Heart left ventricle (tissue), 13 donors: ENCODE results near the gene RNGTT.

ENCODE experiments used
- POLR2A ChIP-seq, 2 donors: fragments of 450-650 bp; IDR thresholded peaks; one replicate each; pipeline ENCODE4 v1.6.1; 2017; ENCODE audit warnings: antibody characterized with exemption in 2 of 2, mild to moderate bottlenecking in 2 of 2, moderate library complexity in 2 of 2
- TF ChIP-seq, protein P1 (sequence below), 12 donors: fragments of 200-600 bp; sonication (generic) in 4 of 12; IDR thresholded peaks; one replicate each; pipeline versions ENCODE4 v1.5.0 to v1.8.0; 2018 to 2022; ENCODE audit warnings: antibody characterized with exemption in 12 of 12, mild to moderate bottlenecking in 5 of 12
- donor health status: ischemic (EF 13 %, LVEDD 7.1; RV severe dilation, severe dysfunction).
- donor health status: DM: no; HTN: yes; CAD: no.
- donor health status: DM: no; HTN: no; CAD: no.
- donor health status: ischemic (EF 25% LVEDD 6.9; RV normal size, moderate dysfunction).
- donor health status: ischemic (EF 25% LVEDD 5.7; RV mildly dilated, moderate dysfunction).
- donor health status: ischemic (EF 35%, LVEDD 5.7; RV mildly dilated, moderate dysfunction).
- donor health status: nonischemic (EF 11% LVEDD 7.7; RV severe dilation, severe dysfunction).
- donor health status: DM: yes; HTN: yes; CAD: no.
- donor health status: PGD.
- donor health status: ischemic (EF 29% LVEDD 5.4; RV normal size, mild dysfunction).
- donor health status: nonischemic (EF 23%, LVEDD 6.1; RV moderate dilation, normal function).

DNA sequence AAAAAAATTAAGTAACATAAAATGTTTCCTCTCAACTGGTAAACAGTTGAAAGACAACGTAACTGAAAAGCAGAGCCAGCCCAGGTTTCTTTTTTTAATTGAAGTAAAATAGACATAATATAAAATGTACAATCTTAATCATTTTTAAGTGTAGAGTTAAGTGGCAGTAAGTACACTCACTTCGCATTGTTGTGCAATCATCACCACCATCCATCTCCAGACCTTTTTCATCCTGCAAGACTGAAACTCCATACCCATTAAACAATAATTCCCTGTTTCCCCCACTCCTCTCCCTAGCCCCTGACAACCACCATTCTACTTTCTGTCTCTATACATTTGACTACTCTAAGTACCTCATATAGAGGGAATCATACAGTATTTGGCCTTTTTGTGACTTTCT, 395.7 kb downstream of the RNGTT start:
- TF ChIP-seq POLR2A (IDR thresholded peaks at IDR 0.05) = no peak
- TF ChIP-seq, protein P1, sequence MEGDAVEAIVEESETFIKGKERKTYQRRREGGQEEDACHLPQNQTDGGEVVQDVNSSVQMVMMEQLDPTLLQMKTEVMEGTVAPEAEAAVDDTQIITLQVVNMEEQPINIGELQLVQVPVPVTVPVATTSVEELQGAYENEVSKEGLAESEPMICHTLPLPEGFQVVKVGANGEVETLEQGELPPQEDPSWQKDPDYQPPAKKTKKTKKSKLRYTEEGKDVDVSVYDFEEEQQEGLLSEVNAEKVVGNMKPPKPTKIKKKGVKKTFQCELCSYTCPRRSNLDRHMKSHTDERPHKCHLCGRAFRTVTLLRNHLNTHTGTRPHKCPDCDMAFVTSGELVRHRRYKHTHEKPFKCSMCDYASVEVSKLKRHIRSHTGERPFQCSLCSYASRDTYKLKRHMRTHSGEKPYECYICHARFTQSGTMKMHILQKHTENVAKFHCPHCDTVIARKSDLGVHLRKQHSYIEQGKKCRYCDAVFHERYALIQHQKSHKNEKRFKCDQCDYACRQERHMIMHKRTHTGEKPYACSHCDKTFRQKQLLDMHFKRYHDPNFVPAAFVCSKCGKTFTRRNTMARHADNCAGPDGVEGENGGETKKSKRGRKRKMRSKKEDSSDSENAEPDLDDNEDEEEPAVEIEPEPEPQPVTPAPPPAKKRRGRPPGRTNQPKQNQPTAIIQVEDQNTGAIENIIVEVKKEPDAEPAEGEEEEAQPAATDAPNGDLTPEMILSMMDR (IDR thresholded peaks at IDR 0.05) = no peak
